HG03135 (cell line): ENCODE data around the gene HES7.
"Not testable (repeated sequence)": the region's sequence is repeated elsewhere in the genome, so short reads cannot be mapped to it uniquely, and the experiment has no call there.

Source experiments
- ATAC-seq: cut with Tn5 transposase; IDR thresholded peaks from one replicate; pipeline ENCODE4 v1.9.1; 2021; ENCODE audit warnings: mild to moderate bottlenecking, moderate library complexity; ENCODE audit not compliant: unreplicated experiment

The HES7 gene

DNA sequence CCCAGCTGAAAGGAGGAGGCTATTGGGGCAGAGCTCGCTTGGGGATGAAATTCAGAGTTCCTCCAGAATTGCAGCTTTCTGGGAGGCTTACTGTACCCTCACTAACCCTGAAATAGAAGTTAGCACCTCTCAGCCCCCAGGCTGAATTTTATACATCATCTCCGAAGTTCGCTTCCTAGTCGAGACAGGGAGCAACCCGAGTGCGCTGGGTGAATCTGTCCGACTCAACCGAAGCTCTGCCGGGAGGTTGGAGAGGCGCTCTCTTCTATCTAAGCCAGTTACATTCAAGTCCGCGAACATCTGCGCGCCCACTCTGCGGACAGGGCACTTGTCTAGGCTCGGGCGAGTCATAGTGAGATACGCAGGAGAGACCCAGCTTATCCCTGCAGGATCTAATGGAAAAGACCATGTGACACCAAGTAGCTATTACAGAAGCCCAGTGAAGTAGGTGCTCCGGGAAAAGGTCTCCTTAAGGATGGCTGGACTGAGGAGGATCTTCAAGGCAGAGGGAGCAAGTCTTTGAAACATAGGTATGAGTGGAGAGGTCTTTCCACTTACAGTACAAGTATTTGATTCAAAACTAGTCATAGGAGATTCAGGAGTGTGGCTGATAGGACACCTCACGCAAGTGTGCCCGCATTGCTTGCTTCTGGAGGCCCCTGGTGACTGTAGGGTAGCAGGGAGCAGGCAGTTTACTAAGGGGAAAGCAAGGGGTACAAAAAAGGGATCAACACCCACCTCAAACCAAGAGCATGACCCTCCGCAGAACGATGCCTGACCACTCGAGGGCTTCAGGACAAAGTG, 646 bp upstream of the HES7 start:
- ATAC-seq = no peak

DNA sequence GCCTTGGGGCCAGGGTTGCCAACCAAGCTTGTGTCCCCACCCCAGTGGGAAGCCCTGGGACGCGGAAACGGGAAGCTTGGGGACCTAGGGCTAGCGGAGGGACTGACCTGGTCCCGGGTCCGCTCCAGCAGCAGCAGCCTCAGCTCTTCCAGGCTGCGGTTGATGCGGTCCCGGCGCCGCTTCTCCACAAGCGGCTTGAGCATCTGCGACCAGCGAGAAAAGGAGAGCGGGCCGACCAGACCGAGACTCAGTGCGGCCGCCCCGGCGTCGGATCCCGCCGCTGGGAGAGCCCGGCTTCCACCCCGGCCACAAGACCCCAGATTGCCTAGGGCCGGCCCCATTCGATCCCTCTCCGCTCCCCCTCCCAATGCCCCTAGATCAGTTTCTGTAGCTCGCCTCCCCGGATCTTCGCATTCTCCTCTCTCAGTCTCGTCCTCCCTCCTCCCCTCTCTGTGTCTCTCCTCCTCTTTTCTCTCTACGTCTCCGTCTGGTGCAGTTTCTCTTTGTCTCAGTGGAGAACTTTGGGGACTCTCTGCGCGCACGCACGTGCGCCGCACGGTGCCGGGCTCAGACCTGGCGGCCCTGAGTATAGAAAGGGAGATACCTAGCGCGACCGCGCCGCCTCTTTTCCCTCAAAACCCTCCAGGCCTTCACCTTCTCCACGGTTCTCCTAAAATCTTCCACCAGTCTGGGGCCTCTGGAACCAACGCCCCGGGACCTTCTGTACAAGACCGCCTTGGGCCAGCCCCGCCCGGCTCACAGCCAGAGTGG, 797 bp downstream of the HES7 start:
- ATAC-seq = no peak

DNA sequence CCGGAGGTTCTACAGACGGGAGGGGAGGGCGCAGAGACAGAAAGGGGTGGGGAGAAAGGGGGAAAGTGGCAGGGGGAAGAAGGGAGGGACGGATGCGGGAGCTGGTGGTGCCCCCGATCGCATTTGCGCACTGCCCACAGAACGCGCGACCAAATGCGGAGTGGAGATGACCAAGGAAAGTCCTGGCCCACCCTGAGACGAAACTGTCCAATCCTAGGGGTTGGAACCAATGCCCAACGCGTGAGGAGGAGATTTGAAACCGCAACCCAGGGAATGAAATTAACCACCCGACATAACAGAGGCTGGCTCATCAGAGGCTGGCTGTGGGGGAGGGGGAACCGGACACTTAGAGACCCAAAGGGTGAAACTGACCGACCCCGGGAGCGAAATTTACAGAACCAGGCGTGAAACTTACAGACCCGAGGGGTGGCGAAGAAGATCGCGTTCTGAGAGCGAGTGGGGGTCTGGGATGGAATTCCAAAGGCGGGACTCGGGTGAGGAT, 1.4 kb downstream of the HES7 start:
- no peak for ATAC-seq

DNA sequence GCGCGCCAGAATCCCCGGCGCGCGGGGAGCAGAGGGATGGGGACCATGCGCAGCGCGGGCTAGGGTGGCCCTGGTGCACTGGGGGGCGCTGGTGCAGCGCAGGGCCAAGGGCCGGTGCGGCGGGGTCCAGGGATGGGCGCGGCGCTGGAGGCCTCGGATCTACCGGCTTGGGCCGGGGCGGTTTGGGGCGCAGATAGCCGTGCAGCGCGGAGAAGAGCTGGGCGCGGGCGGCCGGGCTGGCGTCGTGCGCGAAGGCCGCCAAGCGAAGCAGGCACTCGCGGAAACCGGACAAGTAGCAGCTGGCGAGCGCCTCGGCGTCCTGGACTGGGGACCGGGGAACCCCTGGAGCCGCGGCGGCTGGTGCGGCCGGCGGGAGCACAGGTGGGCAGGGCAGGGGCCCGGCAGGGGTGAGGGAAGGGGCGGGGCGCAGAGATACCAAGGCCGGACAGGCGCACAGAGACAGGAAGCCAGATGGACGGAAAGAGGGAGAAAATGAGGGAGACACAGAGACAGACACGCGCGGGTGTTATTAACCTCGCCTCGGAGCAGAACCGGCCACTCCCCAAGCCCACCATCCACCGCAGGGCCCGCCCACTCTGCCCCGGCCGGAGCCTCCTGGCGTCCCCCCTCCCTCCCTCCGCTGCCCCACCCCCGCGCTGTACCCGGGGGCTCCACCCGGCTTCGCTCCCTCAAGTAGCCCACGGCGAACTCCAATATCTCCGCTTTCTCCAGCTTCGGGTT, 2.1 kb downstream of the HES7 start:
- no peak for ATAC-seq

DNA sequence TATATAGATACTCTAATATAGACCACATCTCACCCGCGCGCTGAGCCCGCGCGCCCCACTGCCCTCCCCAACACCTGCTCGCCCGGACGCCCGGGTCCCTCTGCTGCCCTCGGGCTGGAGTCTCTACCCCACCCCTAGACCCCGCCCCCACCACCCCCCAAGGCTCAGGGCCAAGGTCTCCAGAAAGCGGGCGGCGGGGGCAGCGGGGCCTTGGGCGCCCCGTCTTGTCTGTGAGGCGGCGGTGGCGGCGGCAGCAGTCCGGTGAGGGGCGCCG, 2.6 kb downstream of the HES7 start:
- no peak for ATAC-seq

DNA sequence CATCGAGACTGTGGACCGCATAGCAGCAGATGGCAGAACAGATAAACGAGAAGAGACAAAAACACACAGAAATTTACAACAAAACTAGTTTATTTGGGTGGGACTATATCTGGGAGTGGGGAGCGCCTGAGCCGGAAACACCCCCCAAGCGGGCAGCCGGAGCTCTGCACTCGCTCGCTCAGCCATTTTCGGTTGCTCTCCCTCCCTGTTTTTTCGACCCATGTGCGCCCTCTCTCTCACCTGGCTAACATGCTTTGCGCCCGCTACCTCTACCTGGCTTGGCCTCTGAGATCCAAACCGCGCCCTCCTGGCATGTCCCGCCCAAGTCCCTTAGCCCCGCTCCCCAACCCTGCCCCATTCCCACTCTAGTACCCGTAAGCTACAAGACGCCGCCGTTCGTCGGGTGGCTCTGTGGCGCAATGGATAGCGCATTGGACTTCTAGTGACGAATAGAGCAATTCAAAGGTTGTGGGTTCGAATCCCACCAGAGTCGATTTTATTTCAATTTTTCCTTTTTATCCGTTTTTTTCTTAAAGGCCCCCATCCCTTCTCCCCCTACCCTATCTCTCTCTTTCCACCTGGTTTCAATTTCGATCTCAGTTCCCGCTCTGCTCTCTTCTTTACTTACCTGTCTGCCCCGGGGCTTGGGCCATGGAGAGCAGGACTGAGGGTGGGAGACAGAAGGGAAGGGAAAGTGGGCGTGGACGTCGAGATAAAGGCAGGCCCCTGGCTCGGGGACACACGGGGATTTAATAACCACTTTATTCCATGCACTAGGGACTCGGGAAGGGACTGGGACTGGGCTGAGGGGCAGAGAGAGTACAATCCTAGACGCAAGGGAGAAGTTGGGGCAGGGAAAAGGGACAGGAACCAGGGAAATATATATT, 3.1 kb downstream of the HES7 start:
- ATAC-seq = no peak

DNA sequence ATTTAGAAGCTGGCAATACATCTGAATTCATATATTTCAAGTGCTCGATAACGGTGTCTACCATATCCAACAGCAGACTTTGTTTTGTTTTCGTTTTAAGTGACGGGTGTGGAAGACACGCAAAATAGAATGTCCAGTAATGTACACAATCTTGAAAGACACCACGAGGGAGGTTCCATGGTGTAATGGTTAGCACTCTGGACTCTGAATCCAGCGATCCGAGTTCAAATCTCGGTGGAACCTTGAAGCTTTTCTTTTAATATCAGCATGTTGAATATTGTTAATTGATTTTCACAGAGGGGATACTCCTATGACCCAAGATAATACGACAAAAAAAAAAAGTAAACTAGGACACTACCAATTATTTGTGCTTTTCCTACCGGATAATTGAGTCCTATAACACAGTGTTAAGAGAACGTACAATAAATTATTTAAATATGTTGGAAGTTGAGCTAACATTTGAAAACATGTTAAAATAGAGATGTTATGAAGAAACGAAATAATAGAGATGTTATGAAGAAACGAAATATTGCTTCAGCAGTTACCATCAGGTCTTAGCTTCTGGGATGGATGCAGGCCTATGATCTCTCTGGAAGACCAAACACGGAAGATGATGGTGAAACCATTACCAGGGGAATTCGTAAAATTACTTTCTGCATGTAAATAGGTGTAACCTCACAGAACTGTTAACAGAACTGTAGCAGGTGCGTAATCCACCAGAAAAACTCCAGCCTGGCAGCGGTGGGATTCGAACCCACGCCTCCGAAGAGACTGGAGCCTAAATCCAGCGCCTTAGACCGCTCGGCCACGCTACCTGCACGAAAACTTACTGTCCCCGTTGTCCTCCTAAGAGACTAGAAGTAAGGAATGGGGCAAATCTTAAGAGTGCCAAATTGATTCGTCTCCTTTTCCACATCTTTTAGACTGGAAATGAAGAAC, 4.1 kb downstream of the HES7 start:
- peak; percentile 33 for ATAC-seq

DNA sequence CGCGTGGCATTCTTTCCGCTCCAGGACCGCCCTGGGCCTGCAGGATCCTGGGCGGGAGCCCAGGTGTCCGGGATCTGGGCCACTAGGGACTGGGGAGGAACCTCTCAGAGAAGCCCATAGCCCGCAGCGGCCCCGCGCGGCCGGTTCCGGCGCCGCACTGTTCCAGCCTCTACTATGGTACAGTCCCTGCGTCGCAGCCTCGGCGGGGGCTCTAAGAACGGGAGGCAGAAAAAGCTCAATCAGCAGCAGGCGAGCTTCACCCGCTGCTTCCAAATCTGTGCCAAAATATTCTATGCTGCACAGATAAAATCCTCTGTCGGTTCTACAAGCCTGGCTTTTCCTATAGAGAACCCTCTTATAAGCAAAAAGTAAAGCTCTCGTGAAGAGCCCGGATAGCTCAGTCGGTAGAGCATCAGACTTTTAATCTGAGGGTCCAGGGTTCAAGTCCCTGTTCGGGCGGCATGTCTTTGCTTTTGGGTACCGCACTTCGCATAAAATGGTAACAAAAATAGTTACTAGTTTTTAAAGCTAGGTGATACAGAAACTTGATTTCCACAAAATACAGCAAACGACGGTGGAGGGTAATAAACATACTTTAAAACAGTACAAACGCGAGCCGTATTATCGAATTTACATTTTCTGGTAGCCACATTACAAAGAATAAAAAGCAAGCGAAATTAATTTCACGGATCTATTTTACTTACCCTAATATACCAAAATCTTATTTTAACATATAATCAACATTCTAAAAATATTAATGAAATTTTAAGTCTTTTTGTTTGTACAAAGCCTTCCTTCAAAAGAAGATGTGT, 4.9 kb downstream of the HES7 start:
- ATAC-seq = peak; percentile 31

DNA sequence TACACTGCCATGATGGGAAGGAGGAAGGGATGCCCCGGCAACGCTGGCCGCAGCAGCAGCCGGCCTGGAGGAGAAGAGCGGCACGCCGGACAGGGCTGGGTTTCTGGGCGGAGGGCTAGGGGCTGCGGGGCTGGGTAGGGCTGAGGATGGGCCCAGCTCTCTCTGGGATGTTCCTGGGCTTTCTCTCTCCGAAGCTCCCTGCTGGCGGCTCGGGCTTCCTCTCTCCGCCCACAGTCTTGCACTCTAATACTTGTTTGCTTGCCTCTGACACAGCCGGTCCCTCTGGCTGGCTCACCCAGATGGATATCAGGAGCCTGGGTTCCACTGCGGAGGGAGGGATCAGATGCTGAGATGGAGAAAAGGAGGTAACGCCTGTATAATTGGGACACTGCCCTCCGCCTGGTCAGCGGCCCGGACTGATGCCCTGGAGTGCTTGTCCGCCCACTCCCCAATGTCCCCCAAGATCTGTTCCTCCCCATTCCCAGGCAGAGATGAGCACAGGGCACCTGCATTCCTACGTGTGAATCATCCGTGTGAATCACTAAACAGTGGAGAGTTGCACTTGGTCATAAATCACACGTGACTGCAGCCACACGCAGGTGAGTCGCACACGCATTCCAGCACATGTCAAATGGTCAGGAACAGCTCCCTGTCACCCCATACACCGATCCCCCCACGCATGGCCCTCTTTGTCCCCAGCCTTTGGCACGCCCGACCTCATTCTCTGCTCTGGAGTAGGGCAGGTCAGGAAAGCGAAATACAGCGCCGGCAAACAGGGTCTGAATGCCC, 5.7 kb downstream of the HES7 start, which contains the start of gene ALOXE3:
TSS of gene ALOXE3 (minus strand) at position 535 of the 789 bp plus-strand sequence. CDS start at position 11, 524 bp downstream.
- ATAC-seq = no peak

DNA sequence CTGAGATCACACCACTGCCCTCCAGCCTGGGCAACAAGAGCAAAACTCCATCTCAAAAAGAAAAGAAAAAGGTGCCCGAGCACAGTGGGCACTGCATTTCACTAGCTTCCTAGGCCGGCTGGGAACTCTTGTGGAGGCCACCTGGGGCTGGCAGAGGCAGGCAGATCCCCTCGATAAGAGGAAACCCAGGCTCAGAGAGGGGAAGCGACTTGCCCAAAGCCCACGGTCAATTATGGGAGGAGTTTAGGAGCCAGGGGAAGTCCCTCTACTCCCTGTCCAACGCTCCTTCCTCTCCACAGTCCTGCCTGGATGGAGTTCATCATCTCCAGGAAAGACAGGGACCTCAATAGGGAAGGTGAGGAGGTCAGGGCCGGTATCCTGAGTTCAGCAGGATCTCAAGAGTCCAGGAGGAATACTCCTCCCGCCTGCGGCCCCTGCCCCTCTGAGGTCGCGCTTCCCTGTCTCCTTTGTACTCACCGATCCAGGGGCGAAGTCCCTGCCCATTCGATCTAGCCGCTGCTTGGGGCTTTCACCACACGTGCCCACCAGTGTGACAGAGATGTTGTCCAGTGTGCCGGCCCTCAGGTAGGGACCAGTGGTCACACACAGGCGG, 6.4 kb downstream of the HES7 start:
- ATAC-seq = no peak

DNA sequence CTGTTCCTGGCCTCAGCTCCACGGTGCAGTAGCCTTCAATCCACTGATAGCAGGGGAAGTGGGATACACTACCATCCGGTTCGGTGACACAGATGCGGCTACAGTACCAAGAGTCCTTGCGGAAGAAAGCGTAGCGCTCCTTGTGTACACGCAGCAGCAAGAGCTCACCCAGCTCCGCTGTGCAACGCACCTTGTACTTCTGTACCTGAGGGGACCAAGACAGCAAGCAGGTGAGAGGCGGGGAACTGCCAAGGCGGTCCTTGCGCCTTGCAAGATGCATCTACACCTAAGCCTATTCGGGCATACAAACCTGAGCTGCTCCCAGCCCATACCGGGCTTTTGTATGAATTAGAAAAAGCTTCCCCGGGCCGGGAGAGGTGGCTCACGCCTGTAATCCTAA, 7.1 kb downstream of the HES7 start:
- ATAC-seq = no peak

DNA sequence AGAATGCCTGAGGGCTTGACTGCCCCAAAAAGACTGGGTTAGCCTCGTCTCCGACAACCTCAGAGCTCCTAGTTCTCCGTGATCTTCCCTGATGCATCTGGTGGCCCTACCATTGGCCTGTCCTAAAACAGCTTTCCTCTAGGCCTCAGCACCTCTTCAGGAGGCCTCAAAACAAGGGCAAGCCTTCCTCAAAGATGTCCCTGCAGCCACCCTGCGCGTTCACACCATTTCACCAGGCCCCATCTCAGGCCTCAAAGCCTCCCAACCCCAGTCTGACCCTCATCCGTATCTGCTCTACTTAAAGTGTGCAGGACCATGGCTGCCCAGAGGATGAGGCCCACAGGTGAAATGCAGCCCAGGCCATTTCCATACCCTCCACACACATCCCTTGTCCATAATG, 13.0 kb downstream of the HES7 start:
- no peak for ATAC-seq

DNA sequence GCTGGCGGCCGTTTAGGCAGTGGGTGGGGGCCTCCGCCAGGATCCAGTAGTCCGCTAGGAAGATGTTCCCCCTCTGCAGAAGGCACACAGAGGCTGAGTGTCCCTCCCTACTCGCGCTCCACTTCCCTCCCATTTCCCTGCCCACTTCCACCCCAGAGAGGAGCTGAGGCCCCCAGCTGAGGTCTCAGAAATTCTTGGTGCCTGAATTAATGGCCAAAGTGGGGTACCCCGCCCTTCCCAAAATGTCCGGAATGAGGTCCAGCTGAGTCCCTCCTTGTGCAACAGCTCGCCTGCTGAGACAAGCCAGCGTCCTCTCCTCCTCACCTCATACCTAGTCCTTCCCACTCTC, 13.5 kb downstream of the HES7 start:
- no peak for ATAC-seq

DNA sequence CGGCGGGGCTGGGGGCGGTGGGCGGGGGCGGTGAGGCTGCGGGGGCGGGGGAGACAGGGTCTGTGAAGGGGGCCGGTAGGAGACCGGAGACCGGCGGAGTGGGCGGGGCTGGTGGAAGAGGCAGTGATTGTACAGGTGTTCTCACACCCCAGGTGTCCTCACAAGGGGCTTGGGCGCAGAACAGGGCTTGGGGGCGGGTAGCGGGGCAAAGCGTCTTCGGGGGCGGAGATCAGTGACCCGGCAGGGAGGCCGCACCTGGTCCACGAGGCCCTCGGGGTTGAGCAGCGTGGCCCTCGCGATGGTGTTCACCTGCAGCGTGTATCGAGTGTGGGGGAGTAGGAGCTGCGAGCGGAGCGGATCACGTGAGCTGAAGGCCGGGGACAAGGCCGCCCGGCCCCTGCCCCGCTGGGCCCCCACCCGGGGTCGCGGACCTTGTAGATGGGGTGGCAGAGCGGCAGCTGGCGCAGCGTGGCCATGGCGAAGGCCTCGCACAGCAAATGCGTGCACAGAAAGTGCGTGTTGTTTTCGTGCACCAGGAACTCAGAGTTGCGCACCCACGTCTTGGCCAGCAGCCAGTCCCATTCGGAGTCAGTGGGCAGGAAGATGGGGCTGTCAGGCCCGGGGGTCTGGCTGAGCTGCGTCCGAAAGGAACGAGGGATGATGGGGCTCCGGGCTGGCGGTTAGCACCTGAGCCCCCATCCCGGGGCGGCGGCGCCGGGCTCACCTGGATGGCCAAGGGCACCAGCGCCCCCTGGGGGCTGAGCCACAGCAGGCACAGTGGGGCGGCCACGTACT, 14.0 kb downstream of the HES7 start:
- no peak for ATAC-seq

DNA sequence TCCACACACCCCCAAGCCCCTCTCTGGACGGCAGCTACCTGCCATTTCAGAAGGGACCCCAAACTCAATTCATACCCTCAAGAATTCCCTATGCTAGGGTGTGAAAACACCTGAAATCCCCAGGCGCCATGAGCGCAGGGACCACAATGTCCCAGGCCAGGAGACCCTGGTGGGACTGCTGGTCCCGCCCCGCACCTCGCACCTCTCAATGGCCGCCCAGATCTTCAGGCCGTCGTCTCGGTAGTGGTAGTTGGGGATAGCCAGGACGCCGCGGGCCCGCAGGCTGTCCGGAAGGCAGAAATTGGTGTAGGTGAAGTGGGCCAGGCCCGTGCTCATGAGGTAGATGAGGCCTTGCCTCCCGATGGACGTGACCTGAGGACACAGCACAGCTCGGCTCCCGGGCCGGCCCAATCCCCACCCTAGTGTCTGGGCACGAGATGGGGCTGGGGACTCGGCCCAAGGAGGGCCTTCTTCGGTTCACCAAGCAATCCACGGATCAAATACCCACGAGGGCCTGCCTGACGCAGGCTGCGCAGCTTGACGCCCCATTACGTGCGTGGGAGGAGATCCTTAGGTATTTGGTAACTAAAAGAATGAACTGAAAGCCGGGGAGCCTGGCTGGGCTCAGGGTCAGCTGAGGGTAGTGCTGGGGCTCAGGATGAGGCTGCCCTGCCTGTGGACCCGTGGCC, 14.8 kb downstream of the HES7 start:
- ATAC-seq = no peak

DNA sequence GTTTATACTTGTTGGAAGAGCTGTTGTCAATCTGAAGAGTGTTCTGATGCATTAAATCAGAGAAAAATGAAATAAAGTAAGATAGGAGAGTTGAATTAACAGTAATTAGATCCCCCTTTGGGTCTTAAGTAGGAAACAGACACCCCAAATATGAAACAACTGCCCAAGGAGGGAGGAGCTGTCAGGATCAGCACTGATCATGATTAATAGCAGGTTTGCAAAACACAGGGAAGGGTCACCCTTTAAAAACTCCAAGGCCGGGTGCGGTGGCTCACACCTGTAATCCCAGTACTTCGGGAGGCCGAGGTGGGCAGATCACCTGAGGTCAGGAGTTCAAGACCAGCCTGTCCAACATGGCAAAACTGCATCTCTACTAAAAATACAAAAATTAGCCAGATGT, 16.9 kb downstream of the HES7 start:
- not testable (repeated sequence) for ATAC-seq
